Neural progenitor cell (in vitro differentiated cells): ENCODE measurements around the gene CLEC2B.

Source experiments
- CTCF ChIP-seq: fragments of 200-600 bp; sonication (generic); IDR thresholded peaks from 2 replicates; pipeline ENCODE4 v1.5.1; 2017; ENCODE audit warnings: antibody characterized with exemption, mild to moderate bottlenecking
- EZH2 ChIP-seq: fragments of 200-600 bp; sonication (generic); IDR thresholded peaks from 2 replicates; pipeline ENCODE4 v1.6.1; 2017; ENCODE audit warnings: antibody characterized with exemption, mild to moderate bottlenecking, moderate library complexity

- TF ChIP-seq CTCF (no peak), EZH2 (no peak)
Observed at GRCh38 chr12:9864913-9865675, 4.1 kb downstream of the CLEC2B start.
